ENCODE results near the gene LMAN1L. TPM values are rescaled to one million over a fixed set of nuclear protein-coding genes. Genes with fewer than 3 reads are reported as not detected.

The LMAN1L gene
- total RNA-seq, 1 experiment from 2014 or later = not detected

GRCh38 chr15:74850393-74850792, 37.8 kb downstream of the LMAN1L start:
- intact Hi-C loops (cut with micrococcal nuclease) = no loop called here
- H3K79me2 ChIP-seq (ENCODE audit: low read length) = no peaks in the 10 kb centered on the region
- POLR2A ChIA-PET (ENCODE audit: unreplicated experiment) = no interaction called here
- BruUV-seq (replicated peaks) = no TSS peak
- H3K27ac ChIP-seq (ENCODE audit: low read length) = no peak overlapping the region
- H3K9me2 ChIP-seq (replicated peaks; ENCODE audit: low read length) = no peaks in the 10 kb centered on the region
- no peaks in the 10 kb centered on the region for H3F3A ChIP-seq (ENCODE audit: low read length, unreplicated experiment)
- no peak for DNase-seq
- TF ChIP-seq CTCF (conservative IDR thresholded peaks at IDR 0.05; ENCODE audit: low read depth, low read length) (no peak), EZH2 (IDR thresholded peaks at IDR 0.05; ENCODE audit: low read length, unreplicated experiment) (no peak), EZH2phosphoT487 (IDR thresholded peaks at IDR 0.05; ENCODE audit: borderline replicate concordance, low read length) (no peak)
- peaks cover 4% of the 10 kb centered on the region; the same call in 1 of the 2 replicates for H3K36me3 ChIP-seq (ENCODE audit: low read depth, low read length)
- no peaks in the 10 kb centered on the region for H3K27me3 ChIP-seq (ENCODE audit: low read length)
- H4K20me1 ChIP-seq (ENCODE audit: low read length) = no peaks in the 10 kb centered on the region
- H3K4me2 ChIP-seq (ENCODE audit: low read length) = no peak overlapping the region
- no peak for ATAC-seq
- CTCF ChIA-PET = no interaction called here
- no peaks in the 10 kb centered on the region for H3K4me1 ChIP-seq (ENCODE audit: insufficient read depth, low read length)
- H3K9me3 ChIP-seq (ENCODE audit: low read length) = no peaks in the 10 kb centered on the region
- no peak overlapping the region for H3K9ac ChIP-seq (ENCODE audit: low read length)
- no peak overlapping the region for H3K4me3 ChIP-seq (ENCODE audit: low read length)
- H2AFZ ChIP-seq (ENCODE audit: low read length) = no peak overlapping the region

- no peak for DNase-seq
- Histone ChIP-seq H3K27me3 (ENCODE audit: low read length) (no peaks in the 10 kb centered on the region), H3K79me2 (ENCODE audit: low read length) (no peaks in the 10 kb centered on the region), H3K4me1 (ENCODE audit: insufficient read depth, low read length) (0 out of 2 replicates have a peak, but pooled peaks cover under 1% of the 10 kb centered on the region), H3F3A (ENCODE audit: low read length, unreplicated experiment) (no peaks in the 10 kb centered on the region), H3K9me3 (ENCODE audit: low read length) (no peaks in the 10 kb centered on the region), H3K27ac (ENCODE audit: low read length) (no peak overlapping the region), H3K4me2 (ENCODE audit: low read length) (no peak overlapping the region), H3K9ac (ENCODE audit: low read length) (no peak overlapping the region), H3K36me3 (ENCODE audit: low read depth, low read length) (peaks cover 4% of the 10 kb centered on the region; the same call in 1 of the 2 replicates), H4K20me1 (ENCODE audit: low read length) (no peaks in the 10 kb centered on the region), H3K4me3 (ENCODE audit: low read length) (no peak overlapping the region), H3K9me2 (replicated peaks; ENCODE audit: low read length) (no peaks in the 10 kb centered on the region), H2AFZ (ENCODE audit: low read length) (no peak overlapping the region)
- no peak for TF ChIP-seq CTCF (conservative IDR thresholded peaks at IDR 0.05; ENCODE audit: low read depth, low read length)
- TF ChIP-seq EZH2phosphoT487 (IDR thresholded peaks at IDR 0.05; ENCODE audit: borderline replicate concordance, low read length) = no peak
- TF ChIP-seq EZH2 (IDR thresholded peaks at IDR 0.05; ENCODE audit: low read length, unreplicated experiment) = no peak
- intact Hi-C loops (cut with micrococcal nuclease) = no loop called here
- ATAC-seq = no peak
- no TSS peak for BruUV-seq (replicated peaks)
- ChIA-PET POLR2A (ENCODE audit: unreplicated experiment) (no interaction called here), CTCF (no interaction called here)
Measured at GRCh38 chr15:74851960-74852359, 39.3 kb downstream of the LMAN1L start.

- no peaks in the 10 kb centered on the region for H4K20me1 ChIP-seq (ENCODE audit: low read length)
- peaks cover 10% of the 10 kb centered on the region for H3K79me2 ChIP-seq (ENCODE audit: low read length)
- no peaks in the 10 kb centered on the region for H3K27me3 ChIP-seq (ENCODE audit: low read length)
- peaks cover 4% of the 10 kb centered on the region; the same call in 1 of the 2 replicates for H3K36me3 ChIP-seq (ENCODE audit: low read depth, low read length)
- DNase-seq (no peak), ATAC-seq (no peak)
- no peak for TF ChIP-seq EZH2phosphoT487 (IDR thresholded peaks at IDR 0.05; ENCODE audit: borderline replicate concordance, low read length)
- no peak for TF ChIP-seq EZH2 (IDR thresholded peaks at IDR 0.05; ENCODE audit: low read length, unreplicated experiment)
- no peak for TF ChIP-seq CTCF (conservative IDR thresholded peaks at IDR 0.05; ENCODE audit: low read depth, low read length)
- no peak overlapping the region for H3K4me2 ChIP-seq (ENCODE audit: low read length)
- H3K9ac ChIP-seq (ENCODE audit: low read length) = no peak overlapping the region
- no peaks in the 10 kb centered on the region for H3K9me3 ChIP-seq (ENCODE audit: low read length)
- POLR2A ChIA-PET (ENCODE audit: unreplicated experiment) = no interaction called here
- intact Hi-C loops (cut with micrococcal nuclease) = no loop called here
- peaks cover 11% of the 10 kb centered on the region for H3K4me1 ChIP-seq (ENCODE audit: insufficient read depth, low read length)
- H3F3A ChIP-seq (ENCODE audit: low read length, unreplicated experiment) = no peaks in the 10 kb centered on the region
- no peaks in the 10 kb centered on the region for H3K9me2 ChIP-seq (replicated peaks; ENCODE audit: low read length)
- no peak overlapping the region for H2AFZ ChIP-seq (ENCODE audit: low read length)
- H3K27ac ChIP-seq (ENCODE audit: low read length) = no peak overlapping the region
- BruUV-seq (replicated peaks) = no TSS peak
- no peak overlapping the region for H3K4me3 ChIP-seq (ENCODE audit: low read length)
- CTCF ChIA-PET = no interaction called here
Measured at GRCh38 chr15:74854453-74855022, 41.9 kb downstream of the LMAN1L start.

All from PC-3 (cell line).